ENCODE measurements around the gene PRR11. TPM values are rescaled to one million over a fixed set of nuclear protein-coding genes. Genes with fewer than 3 reads are reported as not detected.

PRR11 gene
- total RNA-seq, 1 donor from 2014 or later = 9.6 TPM

DNA sequence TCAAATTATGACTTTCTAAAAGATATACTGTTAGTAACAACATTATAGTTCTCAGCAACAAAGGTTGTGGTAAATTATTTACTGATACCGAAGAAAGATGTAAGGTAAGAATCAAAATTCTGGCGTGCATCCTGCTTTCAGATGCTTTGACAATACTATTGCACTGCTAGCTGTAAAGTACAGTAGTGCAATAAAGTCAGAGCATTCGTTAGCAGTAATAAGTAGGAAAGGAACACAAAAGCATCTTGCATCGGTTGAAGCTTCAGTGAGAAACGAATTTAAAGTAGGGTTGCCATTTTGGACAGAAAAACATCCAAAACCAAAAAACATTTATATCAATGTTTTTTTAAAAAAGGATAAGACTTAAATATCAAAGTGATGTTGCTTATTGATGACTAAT lies 4.5 kb upstream of the PRR11 start:
- no peaks in the 10 kb centered on the region for H3K27me3 Mint-ChIP-seq (ENCODE audit: unreplicated experiment)

DNA sequence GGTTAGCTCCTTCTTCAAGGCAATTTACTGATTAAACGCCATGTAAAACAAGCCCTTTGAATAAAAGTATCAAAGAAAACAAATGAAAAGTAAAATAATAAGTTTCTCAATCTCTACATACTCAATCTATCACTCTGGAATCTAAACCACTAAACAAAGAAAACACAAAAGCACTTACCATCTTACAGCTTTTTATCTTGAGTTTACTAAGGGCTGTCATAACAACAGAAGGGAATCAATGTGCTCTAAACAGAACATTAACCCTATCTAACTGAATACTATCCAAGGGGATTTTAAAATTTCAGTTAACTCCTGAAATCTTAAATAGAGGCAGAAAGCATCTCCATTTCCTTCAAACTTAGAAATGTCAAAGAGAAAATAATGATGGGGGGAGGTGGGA lies 4.0 kb upstream of the PRR11 start:
- peaks cover 3% of the 10 kb centered on the region for H3K9me3 Mint-ChIP-seq (ENCODE audit: unreplicated experiment)
- no peaks in the 10 kb centered on the region for H3K27me3 Mint-ChIP-seq (ENCODE audit: unreplicated experiment)
- peak overlapping the region; percentile 68 for H3K4me3 Mint-ChIP-seq (ENCODE audit: unreplicated experiment)
- H3K27ac Mint-ChIP-seq (ENCODE audit: unreplicated experiment) = peak overlapping the region; percentile 40
- no peak for DNase-seq
- TF ChIP-seq, protein P1, sequence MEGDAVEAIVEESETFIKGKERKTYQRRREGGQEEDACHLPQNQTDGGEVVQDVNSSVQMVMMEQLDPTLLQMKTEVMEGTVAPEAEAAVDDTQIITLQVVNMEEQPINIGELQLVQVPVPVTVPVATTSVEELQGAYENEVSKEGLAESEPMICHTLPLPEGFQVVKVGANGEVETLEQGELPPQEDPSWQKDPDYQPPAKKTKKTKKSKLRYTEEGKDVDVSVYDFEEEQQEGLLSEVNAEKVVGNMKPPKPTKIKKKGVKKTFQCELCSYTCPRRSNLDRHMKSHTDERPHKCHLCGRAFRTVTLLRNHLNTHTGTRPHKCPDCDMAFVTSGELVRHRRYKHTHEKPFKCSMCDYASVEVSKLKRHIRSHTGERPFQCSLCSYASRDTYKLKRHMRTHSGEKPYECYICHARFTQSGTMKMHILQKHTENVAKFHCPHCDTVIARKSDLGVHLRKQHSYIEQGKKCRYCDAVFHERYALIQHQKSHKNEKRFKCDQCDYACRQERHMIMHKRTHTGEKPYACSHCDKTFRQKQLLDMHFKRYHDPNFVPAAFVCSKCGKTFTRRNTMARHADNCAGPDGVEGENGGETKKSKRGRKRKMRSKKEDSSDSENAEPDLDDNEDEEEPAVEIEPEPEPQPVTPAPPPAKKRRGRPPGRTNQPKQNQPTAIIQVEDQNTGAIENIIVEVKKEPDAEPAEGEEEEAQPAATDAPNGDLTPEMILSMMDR (IDR thresholded peaks at IDR 0.05; ENCODE audit: partially characterized antibody, unreplicated experiment) = no peak
- H3K4me1 Mint-ChIP-seq (ENCODE audit: low read depth, unreplicated experiment) = peaks cover 12% of the 10 kb centered on the region
- H3K36me3 Mint-ChIP-seq (ENCODE audit: unreplicated experiment) = no peaks in the 10 kb centered on the region

More for the DNA sequence above, 4.5 kb upstream of the PRR11 start:
- DNase-seq = no peak
- no peaks in the 10 kb centered on the region for H3K36me3 Mint-ChIP-seq (ENCODE audit: unreplicated experiment)
- peaks cover 12% of the 10 kb centered on the region for H3K4me1 Mint-ChIP-seq (ENCODE audit: low read depth, unreplicated experiment)
- TF ChIP-seq, protein P1 (IDR thresholded peaks at IDR 0.05; ENCODE audit: partially characterized antibody, unreplicated experiment) = no peak
- no peak overlapping the region for H3K4me3 Mint-ChIP-seq (ENCODE audit: unreplicated experiment)
- H3K27ac Mint-ChIP-seq (ENCODE audit: unreplicated experiment) = no peak overlapping the region
- H3K9me3 Mint-ChIP-seq (ENCODE audit: unreplicated experiment) = peaks cover 3% of the 10 kb centered on the region

DNA sequence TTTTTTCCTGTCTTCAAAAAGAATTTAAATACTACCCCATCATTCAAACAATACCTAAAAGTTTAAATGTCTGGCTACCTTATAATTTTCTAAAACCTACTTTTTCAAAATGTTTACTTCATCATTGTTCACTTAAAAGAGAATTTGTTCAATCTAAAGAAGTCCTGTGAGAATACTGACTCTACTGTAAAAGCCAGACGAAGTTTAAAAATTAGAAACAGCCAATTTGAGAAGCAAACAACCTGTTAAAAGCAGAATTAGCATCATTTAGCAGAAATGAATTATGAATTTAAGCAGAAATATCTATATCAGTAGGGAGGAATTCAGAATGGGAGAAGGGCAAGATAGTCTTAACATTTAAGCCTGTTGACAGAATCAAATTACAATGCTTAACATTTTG lies 2.6 kb upstream of the PRR11 start:
- peaks cover 3% of the 10 kb centered on the region for H3K9me3 Mint-ChIP-seq (ENCODE audit: unreplicated experiment)
- no peaks in the 10 kb centered on the region for H3K36me3 Mint-ChIP-seq (ENCODE audit: unreplicated experiment)
- no peaks in the 10 kb centered on the region for H3K27me3 Mint-ChIP-seq (ENCODE audit: unreplicated experiment)
- DNase-seq = no peak
- H3K27ac Mint-ChIP-seq (ENCODE audit: unreplicated experiment) = peak overlapping the region; percentile 6
- no peak overlapping the region for H3K4me3 Mint-ChIP-seq (ENCODE audit: unreplicated experiment)
- peaks cover 12% of the 10 kb centered on the region for H3K4me1 Mint-ChIP-seq (ENCODE audit: low read depth, unreplicated experiment)
- TF ChIP-seq, protein P1 (IDR thresholded peaks at IDR 0.05; ENCODE audit: partially characterized antibody, unreplicated experiment) = no peak

DNA sequence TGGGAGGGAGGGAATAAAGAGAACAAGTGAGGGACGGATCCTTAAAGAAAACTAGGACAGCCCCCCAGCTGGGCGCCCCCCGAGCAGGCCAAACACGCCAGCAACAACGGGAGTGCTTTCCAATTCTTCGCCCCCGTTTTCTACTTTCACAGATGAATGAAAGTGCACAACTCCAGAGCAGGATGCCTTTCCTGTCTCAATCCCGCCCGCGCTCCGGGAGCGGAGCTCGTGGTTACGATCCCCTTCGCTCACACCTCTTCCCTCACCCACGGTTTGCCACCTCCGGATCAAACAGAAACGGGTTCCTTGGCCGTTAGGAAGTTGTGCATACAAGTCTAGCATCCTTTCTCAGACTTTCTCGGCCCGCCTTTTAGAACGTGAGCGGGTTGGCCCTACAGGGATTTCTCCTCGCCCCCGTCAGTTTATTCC lies 1.2 kb upstream of the PRR11 start:
- Mint-ChIP-seq H3K9me3 (ENCODE audit: unreplicated experiment) (peaks cover 3% of the 10 kb centered on the region), H3K4me3 (ENCODE audit: unreplicated experiment) (no peak overlapping the region), H3K27ac (ENCODE audit: unreplicated experiment) (no peak overlapping the region), H3K27me3 (ENCODE audit: unreplicated experiment) (no peaks in the 10 kb centered on the region), H3K36me3 (ENCODE audit: unreplicated experiment) (no peaks in the 10 kb centered on the region), H3K4me1 (ENCODE audit: low read depth, unreplicated experiment) (peaks cover 12% of the 10 kb centered on the region)
- peak; percentile 65 for DNase-seq
- TF ChIP-seq, protein P1 (IDR thresholded peaks at IDR 0.05; ENCODE audit: partially characterized antibody, unreplicated experiment) = no peak

DNA sequence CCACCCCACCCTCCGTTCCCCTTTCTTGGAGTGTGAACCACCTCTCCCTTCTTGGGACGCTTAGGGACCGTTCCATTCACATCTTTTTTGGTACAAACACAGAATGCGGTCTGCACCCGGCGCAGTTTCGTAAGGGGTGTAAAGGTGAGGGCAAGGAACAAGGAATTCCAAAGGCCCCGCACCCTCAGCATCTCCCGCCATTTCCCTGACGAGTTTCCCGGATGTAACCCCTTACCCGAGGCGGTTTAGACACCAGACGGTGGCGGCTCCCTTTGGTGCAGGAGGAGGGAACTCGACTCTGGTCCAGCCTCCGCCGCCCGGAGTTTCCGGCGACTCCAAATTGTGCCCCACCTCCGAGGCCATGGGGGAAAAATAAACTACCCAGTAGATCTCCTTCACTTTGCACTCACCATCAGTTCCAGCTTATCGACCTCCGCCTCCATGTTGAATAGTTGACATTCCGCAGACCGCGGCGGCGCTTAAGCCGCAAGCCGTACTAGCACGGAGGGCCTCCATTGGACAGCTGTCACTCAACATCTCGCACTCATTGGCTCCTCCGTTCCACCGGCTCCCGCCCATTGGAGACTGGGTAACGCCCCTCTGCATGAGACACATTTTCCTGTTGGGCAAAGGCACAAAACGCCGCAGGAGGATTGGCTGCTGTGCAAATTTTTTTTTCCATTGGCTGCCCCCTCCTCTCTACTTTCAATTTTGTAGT lies 666 bp upstream of the PRR11 start, which contains the start of gene SKA2:
Gene SKA2, minus strand, starts transcription at position 466 of the 718 bp plus-strand sequence. Its CDS starts 23 bp downstream, at position 443.
- Mint-ChIP-seq H3K27ac (ENCODE audit: unreplicated experiment) (no peak within 1 kb of the TSS), H3K4me1 (ENCODE audit: low read depth, unreplicated experiment) (peaks cover 12% of the 10 kb centered on the region), H3K4me3 (ENCODE audit: unreplicated experiment) (no peak within 1 kb of the TSS), H3K9me3 (ENCODE audit: unreplicated experiment) (peaks cover 3% of the 10 kb centered on the region), H3K36me3 (ENCODE audit: unreplicated experiment) (no peaks in the 10 kb centered on the region), H3K27me3 (ENCODE audit: unreplicated experiment) (no peaks in the 10 kb centered on the region)
- DNase-seq = peak; percentile 93
- TF ChIP-seq, protein P1 (IDR thresholded peaks at IDR 0.05; ENCODE audit: partially characterized antibody, unreplicated experiment) = no peak
